GM12878 (cell line): ENCODE results near the gene HUWE1. TPM values are rescaled to one million over a fixed set of nuclear protein-coding genes. Genes with fewer than 3 reads are reported as not detected.
A peak's percentile ranks its signal among the peaks of the same experiment; 100 is the strongest.

Experiments used
- BCL11A ChIP-seq: IDR thresholded peaks from 2 replicates; pipeline ENCODE4 v1.6.1; 2011; ENCODE audit warnings: low read depth, low read length
- CHD1 ChIP-seq: IDR thresholded peaks from 2 replicates; pipeline ENCODE4 v1.6.1; 2012; ENCODE audit warnings: low read depth, low read length, improper control_type of control experiment
- FOXK2 ChIP-seq: fragments of 450-650 bp; IDR thresholded peaks from 2 replicates; pipeline ENCODE4 v1.6.1; 2017; ENCODE audit warnings: mild to moderate bottlenecking, moderate library complexity
- MYC ChIP-seq: IDR thresholded peaks from 2 replicates; pipeline ENCODE4 v1.6.1; 2011; ENCODE audit warnings: mild to moderate bottlenecking, low read length, moderate library complexity, inconsistent platforms; ENCODE audit not compliant: insufficient read depth, insufficient replicate concordance, insufficient read length, severe bottlenecking
- NBN ChIP-seq: fragments of 450-650 bp; IDR thresholded peaks from 2 replicates; pipeline ENCODE4 v1.6.1; 2016
- NR2C1 ChIP-seq: fragments of 450-650 bp; IDR thresholded peaks from 2 replicates; pipeline ENCODE4 v1.6.1; 2017; ENCODE audit warnings: antibody characterized with exemption, mild to moderate bottlenecking, moderate library complexity
- NRF1 ChIP-seq: conservative IDR thresholded peaks from 2 replicates; pipeline ENCODE4 v1.6.1; 2011; ENCODE audit warnings: mild to moderate bottlenecking, low read depth, low read length, improper control_type of control experiment
- RAD51 ChIP-seq: fragments of 450-650 bp; IDR thresholded peaks from 2 replicates; pipeline ENCODE4 v1.6.1; 2016; ENCODE audit warnings: moderate library complexity, mild to moderate bottlenecking, inconsistent platforms
- SIN3A ChIP-seq: IDR thresholded peaks from 2 replicates; pipeline ENCODE4 v1.6.1; 2012; ENCODE audit warnings: low read depth, low read length, improper control_type of control experiment
- SMC3 ChIP-seq: IDR thresholded peaks from 2 replicates; pipeline ENCODE4 v1.6.1; 2011; ENCODE audit warnings: low read length, improper control_type of control experiment, borderline replicate concordance
- TCF12 ChIP-seq: IDR thresholded peaks from 2 replicates; pipeline ENCODE4 v1.6.1; 2011; ENCODE audit warnings: low read depth, mild to moderate bottlenecking, low read length
- YBX1 ChIP-seq: fragments of 450-650 bp; IDR thresholded peaks from 2 replicates; pipeline ENCODE4 v1.6.1; 2016; ENCODE audit warnings: antibody characterized with exemption
- ZNF217 ChIP-seq: fragments of 450-650 bp; IDR thresholded peaks from 2 replicates; pipeline ENCODE4 v1.6.1; 2017; ENCODE audit warnings: antibody characterized with exemption, mild to moderate bottlenecking
- ZNF24 ChIP-seq: fragments of 450-650 bp; IDR thresholded peaks from 2 replicates; pipeline ENCODE4 v1.6.1; 2017; ENCODE audit warnings: antibody characterized with exemption, mild to moderate bottlenecking
- ZSCAN29 ChIP-seq: fragments of 450-650 bp; IDR thresholded peaks from 2 replicates; pipeline ENCODE4 v1.6.1; 2017; ENCODE audit warnings: mild to moderate bottlenecking, moderate library complexity
- polyA plus RNA-seq, 11 experiments: library from polyadenylated mRNA; depleted of rRNA in 4 of 11; unstranded in 6 of 11; stranded (reverse) in 5 of 11; fragments of >200 nt; fragmentation: Nextera tagmentation in 4 of 11; fragmentation: Illumina TruSeq in 1 of 11; extraction: Ambion mirVana in 4 of 11; extraction: Trizol in 1 of 11; gene quantifications; 1 replicate in 1 of 11; 2 replicates in 10 of 11; pipeline versions ENCODE4 v1.2.1 to v1.2.3, GENCODE V29; 2011 to 2016; ENCODE audit warnings: inconsistent platforms in 2 of 11, missing spikeins in 2 of 11, low read depth in 1 of 11
- total RNA-seq, 4 experiments: library from RNA; depleted of rRNA in 3 of 4; stranded (reverse); fragments of >200 nt in 3 of 4; fragmentation: Illumina TruSeq in 1 of 4; extraction: Trizol in 1 of 4; gene quantifications; 2 replicates each; pipeline versions ENCODE4 v1.2.1 to v1.2.3, GENCODE V29; 2013 to 2021
- TF ChIP-seq, protein P1 (sequence below): fragments of 450-650 bp; IDR thresholded peaks from 2 replicates; pipeline ENCODE4 v1.6.1; 2017; ENCODE audit warnings: mild to moderate bottlenecking, low read depth, inconsistent platforms; ENCODE audit not compliant: poor library complexity, severe bottlenecking
- TF ChIP-seq, protein P2 (sequence below): IDR thresholded peaks from 2 replicates; pipeline ENCODE4 v1.6.1; 2011; ENCODE audit warnings: low read depth, low read length, improper control_type of control experiment, borderline replicate concordance
- TF ChIP-seq, protein P3 (sequence below): fragments of 450-650 bp; formaldehyde crosslinking; IDR thresholded peaks from 2 replicates; pipeline ENCODE4 v1.4.0; 2020; ENCODE audit warnings: mild to moderate bottlenecking, moderate library complexity
- TF ChIP-seq, protein P4 (sequence below): IDR thresholded peaks from 2 replicates; pipeline ENCODE4 v1.6.1; 2012; ENCODE audit warnings: low read depth, low read length, improper control_type of control experiment
- TF ChIP-seq, protein P5 (sequence below): fragments of 450-650 bp; IDR thresholded peaks from 2 replicates; pipeline ENCODE4 v1.6.1; 2016; ENCODE audit warnings: mild to moderate bottlenecking
- TF ChIP-seq, protein P6 (sequence below): fragments of 450-650 bp; IDR thresholded peaks from 2 replicates; pipeline ENCODE4 v1.6.1; 2017; ENCODE audit warnings: mild to moderate bottlenecking

Gene HUWE1
- total and polyA plus RNA-seq, 10 of the 15 experiments (the other 5 are each of a cell fraction or from before 2014, with no cell fraction given) = 35.9 to 280 (median 100) TPM

DNA sequence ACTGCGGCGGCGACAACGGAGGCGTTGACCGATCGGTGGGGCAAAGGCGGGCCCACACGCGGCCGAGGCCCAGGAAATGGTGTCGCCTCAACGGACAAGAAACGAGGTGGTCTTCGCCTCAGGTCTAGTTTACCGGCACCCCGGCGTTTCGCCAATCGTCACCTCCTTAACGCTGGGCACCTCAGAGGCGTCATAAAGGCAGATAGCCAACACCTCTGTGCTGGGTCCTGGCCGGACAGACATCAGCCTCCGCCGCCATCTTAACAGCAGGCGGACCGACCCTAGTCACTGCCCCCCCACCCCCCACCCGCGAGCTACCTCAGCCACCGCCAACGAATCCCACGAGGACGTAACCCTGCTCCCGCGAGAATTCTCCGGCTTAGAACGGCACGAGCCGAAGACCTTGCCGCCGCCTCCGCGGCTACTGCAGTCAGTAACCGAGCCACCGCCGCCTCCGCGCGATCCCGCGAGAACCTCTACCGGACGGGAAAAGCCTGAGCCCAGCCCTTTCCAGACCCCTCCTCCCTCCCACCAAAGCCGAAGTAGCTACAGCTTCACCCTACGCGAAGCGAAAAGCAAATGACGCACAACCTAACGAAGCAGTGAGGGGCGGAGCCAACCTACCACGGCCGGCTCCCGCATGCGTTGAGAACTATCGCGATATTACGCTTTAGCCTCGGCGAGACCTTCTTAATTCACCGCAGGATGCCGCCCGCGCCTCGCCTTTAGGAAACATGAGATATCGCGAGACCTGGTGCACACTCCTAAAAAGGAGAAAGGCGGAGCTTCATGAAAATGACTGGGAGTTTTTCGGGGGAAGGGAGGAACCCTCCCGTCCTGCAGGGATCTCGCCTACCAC, 2.7 kb downstream of the HUWE1 start (continued):
- no peak for TF ChIP-seq RAD51
- TF ChIP-seq, protein P1, sequence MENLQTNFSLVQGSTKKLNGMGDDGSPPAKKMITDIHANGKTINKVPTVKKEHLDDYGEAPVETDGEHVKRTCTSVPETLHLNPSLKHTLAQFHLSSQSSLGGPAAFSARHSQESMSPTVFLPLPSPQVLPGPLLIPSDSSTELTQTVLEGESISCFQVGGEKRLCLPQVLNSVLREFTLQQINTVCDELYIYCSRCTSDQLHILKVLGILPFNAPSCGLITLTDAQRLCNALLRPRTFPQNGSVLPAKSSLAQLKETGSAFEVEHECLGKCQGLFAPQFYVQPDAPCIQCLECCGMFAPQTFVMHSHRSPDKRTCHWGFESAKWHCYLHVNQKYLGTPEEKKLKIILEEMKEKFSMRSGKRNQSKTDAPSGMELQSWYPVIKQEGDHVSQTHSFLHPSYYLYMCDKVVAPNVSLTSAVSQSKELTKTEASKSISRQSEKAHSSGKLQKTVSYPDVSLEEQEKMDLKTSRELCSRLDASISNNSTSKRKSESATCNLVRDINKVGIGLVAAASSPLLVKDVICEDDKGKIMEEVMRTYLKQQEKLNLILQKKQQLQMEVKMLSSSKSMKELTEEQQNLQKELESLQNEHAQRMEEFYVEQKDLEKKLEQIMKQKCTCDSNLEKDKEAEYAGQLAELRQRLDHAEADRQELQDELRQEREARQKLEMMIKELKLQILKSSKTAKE = no peak
- TF ChIP-seq, protein P2, sequence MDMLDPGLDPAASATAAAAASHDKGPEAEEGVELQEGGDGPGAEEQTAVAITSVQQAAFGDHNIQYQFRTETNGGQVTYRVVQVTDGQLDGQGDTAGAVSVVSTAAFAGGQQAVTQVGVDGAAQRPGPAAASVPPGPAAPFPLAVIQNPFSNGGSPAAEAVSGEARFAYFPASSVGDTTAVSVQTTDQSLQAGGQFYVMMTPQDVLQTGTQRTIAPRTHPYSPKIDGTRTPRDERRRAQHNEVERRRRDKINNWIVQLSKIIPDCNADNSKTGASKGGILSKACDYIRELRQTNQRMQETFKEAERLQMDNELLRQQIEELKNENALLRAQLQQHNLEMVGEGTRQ = no peak
- no peak for TF ChIP-seq ZNF24
- TF ChIP-seq TCF12 = no peak
- TF ChIP-seq, protein P3, sequence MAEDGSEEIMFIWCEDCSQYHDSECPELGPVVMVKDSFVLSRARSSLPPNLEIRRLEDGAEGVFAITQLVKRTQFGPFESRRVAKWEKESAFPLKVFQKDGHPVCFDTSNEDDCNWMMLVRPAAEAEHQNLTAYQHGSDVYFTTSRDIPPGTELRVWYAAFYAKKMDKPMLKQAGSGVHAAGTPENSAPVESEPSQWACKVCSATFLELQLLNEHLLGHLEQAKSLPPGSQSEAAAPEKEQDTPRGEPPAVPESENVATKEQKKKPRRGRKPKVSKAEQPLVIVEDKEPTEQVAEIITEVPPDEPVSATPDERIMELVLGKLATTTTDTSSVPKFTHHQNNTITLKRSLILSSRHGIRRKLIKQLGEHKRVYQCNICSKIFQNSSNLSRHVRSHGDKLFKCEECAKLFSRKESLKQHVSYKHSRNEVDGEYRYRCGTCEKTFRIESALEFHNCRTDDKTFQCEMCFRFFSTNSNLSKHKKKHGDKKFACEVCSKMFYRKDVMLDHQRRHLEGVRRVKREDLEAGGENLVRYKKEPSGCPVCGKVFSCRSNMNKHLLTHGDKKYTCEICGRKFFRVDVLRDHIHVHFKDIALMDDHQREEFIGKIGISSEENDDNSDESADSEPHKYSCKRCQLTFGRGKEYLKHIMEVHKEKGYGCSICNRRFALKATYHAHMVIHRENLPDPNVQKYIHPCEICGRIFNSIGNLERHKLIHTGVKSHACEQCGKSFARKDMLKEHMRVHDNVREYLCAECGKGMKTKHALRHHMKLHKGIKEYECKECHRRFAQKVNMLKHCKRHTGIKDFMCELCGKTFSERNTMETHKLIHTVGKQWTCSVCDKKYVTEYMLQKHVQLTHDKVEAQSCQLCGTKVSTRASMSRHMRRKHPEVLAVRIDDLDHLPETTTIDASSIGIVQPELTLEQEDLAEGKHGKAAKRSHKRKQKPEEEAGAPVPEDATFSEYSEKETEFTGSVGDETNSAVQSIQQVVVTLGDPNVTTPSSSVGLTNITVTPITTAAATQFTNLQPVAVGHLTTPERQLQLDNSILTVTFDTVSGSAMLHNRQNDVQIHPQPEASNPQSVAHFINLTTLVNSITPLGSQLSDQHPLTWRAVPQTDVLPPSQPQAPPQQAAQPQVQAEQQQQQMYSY (CRISPR knock-in tag) = no peak
- peak; percentile 74 for TF ChIP-seq NBN
- no peak for TF ChIP-seq NR2C1
- TF ChIP-seq ZSCAN29 = no peak
- TF ChIP-seq, protein P4, sequence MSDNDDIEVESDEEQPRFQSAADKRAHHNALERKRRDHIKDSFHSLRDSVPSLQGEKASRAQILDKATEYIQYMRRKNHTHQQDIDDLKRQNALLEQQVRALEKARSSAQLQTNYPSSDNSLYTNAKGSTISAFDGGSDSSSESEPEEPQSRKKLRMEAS = no peak
- no peak for TF ChIP-seq SMC3
- TF ChIP-seq, protein P5, sequence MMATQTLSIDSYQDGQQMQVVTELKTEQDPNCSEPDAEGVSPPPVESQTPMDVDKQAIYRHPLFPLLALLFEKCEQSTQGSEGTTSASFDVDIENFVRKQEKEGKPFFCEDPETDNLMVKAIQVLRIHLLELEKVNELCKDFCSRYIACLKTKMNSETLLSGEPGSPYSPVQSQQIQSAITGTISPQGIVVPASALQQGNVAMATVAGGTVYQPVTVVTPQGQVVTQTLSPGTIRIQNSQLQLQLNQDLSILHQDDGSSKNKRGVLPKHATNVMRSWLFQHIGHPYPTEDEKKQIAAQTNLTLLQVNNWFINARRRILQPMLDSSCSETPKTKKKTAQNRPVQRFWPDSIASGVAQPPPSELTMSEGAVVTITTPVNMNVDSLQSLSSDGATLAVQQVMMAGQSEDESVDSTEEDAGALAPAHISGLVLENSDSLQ = peak; percentile 49; the same call in 1 of the 2 replicates
- no peak; the same call in 1 of the 2 replicates for TF ChIP-seq CHD1
- TF ChIP-seq, protein P6, sequence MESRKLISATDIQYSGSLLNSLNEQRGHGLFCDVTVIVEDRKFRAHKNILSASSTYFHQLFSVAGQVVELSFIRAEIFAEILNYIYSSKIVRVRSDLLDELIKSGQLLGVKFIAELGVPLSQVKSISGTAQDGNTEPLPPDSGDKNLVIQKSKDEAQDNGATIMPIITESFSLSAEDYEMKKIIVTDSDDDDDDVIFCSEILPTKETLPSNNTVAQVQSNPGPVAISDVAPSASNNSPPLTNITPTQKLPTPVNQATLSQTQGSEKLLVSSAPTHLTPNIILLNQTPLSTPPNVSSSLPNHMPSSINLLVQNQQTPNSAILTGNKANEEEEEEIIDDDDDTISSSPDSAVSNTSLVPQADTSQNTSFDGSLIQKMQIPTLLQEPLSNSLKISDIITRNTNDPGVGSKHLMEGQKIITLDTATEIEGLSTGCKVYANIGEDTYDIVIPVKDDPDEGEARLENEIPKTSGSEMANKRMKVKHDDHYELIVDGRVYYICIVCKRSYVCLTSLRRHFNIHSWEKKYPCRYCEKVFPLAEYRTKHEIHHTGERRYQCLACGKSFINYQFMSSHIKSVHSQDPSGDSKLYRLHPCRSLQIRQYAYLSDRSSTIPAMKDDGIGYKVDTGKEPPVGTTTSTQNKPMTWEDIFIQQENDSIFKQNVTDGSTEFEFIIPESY = no peak
- TF ChIP-seq ZNF217 = no peak
- TF ChIP-seq BCL11A = no peak
- TF ChIP-seq SIN3A = no peak; the same call in 1 of the 2 replicates
- no peak for TF ChIP-seq MYC
- TF ChIP-seq FOXK2 = no peak
- no peak for TF ChIP-seq YBX1
- no peak for TF ChIP-seq NRF1
